Mesothelial cell of epicardium (in vitro differentiated cells): ENCODE results near the gene ZNF573. TPM values are rescaled to one million over a fixed set of nuclear protein-coding genes. Genes with fewer than 3 reads are reported as not detected.
"Not testable (repeated sequence)": the region's sequence is repeated elsewhere in the genome, so short reads cannot be mapped to it uniquely, and the experiment has no call there.

ENCODE experiments used
- DNase-seq, 2 experiments: peaks; one replicate each; pipeline ENCODE4 v3.0.0; 2021; ENCODE audit warnings: low spot score in 2 of 2; ENCODE audit not compliant: unreplicated experiment in 2 of 2
- H3K27ac Mint-ChIP-seq: 2 replicates; pipeline ENCODE4 v1.8.0; 2021; ENCODE audit warnings: mixed read lengths
- H3K27me3 Mint-ChIP-seq: 2 replicates; pipeline ENCODE4 v1.8.0; 2021; ENCODE audit warnings: low read depth, mixed read lengths
- H3K36me3 Mint-ChIP-seq: 2 replicates; pipeline ENCODE4 v1.8.0; 2021; ENCODE audit warnings: mixed read lengths
- H3K4me1 Mint-ChIP-seq: 2 replicates; pipeline ENCODE4 v1.8.0; 2021; ENCODE audit warnings: mixed read lengths
- H3K4me3 Mint-ChIP-seq: 2 replicates; pipeline ENCODE4 v1.8.0; 2021; ENCODE audit warnings: mild to moderate bottlenecking, moderate library complexity, mixed read lengths
- H3K9me3 Mint-ChIP-seq: 2 replicates; pipeline ENCODE4 v1.8.0; 2021; ENCODE audit warnings: mixed read lengths
- total RNA-seq: library from RNA; stranded (reverse); gene quantifications from 3 replicates; pipeline ENCODE4 v1.2.1, GENCODE V29; 2021
- TF ChIP-seq, protein P1 (sequence below): fragments of 200-600 bp; sonication (generic); IDR thresholded peaks from one replicate; pipeline ENCODE4 v1.5.0; 2021; ENCODE audit warnings: antibody characterized with exemption; ENCODE audit not compliant: unreplicated experiment

Gene ZNF573
- 13.0 to 18.1 TPM (median 14.4 TPM) in 3 replicates for total RNA-seq

DNA sequence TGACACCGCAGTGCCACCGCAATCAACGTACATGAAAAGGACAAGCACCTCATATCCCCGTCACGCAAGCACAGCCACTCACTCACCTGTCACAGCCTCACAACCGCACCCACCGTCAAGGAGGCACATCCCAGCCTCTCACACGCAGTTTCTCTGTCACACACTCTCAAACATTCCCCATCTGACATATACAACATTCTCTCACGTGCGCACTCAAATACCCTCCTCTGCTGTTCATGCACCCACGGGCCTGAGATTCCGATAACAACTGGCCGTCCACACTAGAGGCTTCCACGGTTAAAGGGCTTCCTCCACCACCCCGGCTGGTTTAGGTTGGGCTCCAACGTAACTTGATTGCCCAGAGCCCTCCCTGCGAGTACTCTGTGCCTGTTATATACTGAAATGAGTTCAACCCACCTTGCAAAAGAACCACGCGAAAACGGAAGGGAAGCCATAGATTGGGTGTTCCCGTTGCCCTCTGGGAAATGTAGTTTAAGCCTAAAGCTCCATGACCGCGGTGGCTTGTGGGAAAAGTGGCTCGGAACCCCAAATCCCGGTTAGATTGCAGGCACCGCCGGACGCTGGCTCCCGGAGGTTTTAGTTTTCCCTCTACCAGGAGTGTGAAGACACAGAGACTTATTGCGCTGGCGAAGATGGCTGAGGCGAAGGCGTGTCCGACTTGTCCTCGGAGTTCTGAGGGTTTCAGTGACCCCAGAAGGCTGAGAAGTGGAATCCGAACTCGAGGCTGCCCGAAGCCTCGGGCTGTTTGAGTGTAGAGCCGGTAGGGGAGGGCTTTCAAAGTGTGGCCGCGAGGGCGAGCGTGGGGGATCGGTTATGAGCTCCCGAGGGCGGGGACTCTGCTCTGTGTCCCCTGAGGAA is at the start of gene ZNF573:
Gene ZNF573 (minus strand): TSS at position 460 of the 879 bp plus-strand sequence. CDS start 5,857 bp downstream, outside the sequence.
- peak; percentile 66 to 76 for DNase-seq
- H3K27ac Mint-ChIP-seq: peak within 1 kb of the TSS; percentile 98
- peaks cover 25% of the 10 kb centered on the region for H3K9me3 Mint-ChIP-seq
- H3K36me3 Mint-ChIP-seq: peaks cover 33% of the 10 kb centered on the region
- TF ChIP-seq, protein P1, sequence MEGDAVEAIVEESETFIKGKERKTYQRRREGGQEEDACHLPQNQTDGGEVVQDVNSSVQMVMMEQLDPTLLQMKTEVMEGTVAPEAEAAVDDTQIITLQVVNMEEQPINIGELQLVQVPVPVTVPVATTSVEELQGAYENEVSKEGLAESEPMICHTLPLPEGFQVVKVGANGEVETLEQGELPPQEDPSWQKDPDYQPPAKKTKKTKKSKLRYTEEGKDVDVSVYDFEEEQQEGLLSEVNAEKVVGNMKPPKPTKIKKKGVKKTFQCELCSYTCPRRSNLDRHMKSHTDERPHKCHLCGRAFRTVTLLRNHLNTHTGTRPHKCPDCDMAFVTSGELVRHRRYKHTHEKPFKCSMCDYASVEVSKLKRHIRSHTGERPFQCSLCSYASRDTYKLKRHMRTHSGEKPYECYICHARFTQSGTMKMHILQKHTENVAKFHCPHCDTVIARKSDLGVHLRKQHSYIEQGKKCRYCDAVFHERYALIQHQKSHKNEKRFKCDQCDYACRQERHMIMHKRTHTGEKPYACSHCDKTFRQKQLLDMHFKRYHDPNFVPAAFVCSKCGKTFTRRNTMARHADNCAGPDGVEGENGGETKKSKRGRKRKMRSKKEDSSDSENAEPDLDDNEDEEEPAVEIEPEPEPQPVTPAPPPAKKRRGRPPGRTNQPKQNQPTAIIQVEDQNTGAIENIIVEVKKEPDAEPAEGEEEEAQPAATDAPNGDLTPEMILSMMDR: no peak
- peak within 1 kb of the TSS; percentile 90 for H3K4me3 Mint-ChIP-seq
- peaks cover 16% of the 10 kb centered on the region for H3K4me1 Mint-ChIP-seq
- no peaks in the 10 kb centered on the region for H3K27me3 Mint-ChIP-seq

- Mint-ChIP-seq H3K9me3 (peaks cover 64% of the 10 kb centered on the region), H3K27me3 (no peaks in the 10 kb centered on the region), H3K4me1 (peaks cover 3% of the 10 kb centered on the region), H3K27ac (peak overlapping the region; percentile 51), H3K4me3 (peak overlapping the region; percentile 79), H3K36me3 (peaks cover 33% of the 10 kb centered on the region)
- TF ChIP-seq, protein P1: no peak
- DNase-seq: peak; percentile 72 to 80
Measured at GRCh38 chr19:37817180-37817981, 38.0 kb upstream of the ZNF573 start.

- not testable (repeated sequence) for H3K4me1 Mint-ChIP-seq, H3K27me3 Mint-ChIP-seq, H3K27ac Mint-ChIP-seq, DNase-seq, H3K4me3 Mint-ChIP-seq
- peaks cover 59% of the 10 kb centered on the region for H3K9me3 Mint-ChIP-seq
- H3K36me3 Mint-ChIP-seq: peaks cover 18% of the 10 kb centered on the region
Measured at GRCh38 chr19:37815611-37816010, 36.2 kb upstream of the ZNF573 start.

- peaks cover 4% of the 10 kb centered on the region for H3K36me3 Mint-ChIP-seq
- no peak overlapping the region for H3K27ac Mint-ChIP-seq
- DNase-seq: no peak
- peaks cover 50% of the 10 kb centered on the region for H3K9me3 Mint-ChIP-seq
- no peak overlapping the region for H3K4me3 Mint-ChIP-seq
- peaks cover 3% of the 10 kb centered on the region for H3K4me1 Mint-ChIP-seq
- no peaks in the 10 kb centered on the region for H3K27me3 Mint-ChIP-seq
- TF ChIP-seq, protein P1: no peak
Measured at GRCh38 chr19:37813340-37813739, 34.0 kb upstream of the ZNF573 start.

- no peaks in the 10 kb centered on the region for H3K4me1 Mint-ChIP-seq
- H3K9me3 Mint-ChIP-seq: peaks cover 55% of the 10 kb centered on the region
- H3K4me3 Mint-ChIP-seq: no peak overlapping the region
Measured at GRCh38 chr19:37809366-37809765, 30.0 kb upstream of the ZNF573 start.

More at GRCh38 chr19:37809366-37809765, 30.0 kb upstream of the ZNF573 start:
- Mint-ChIP-seq H3K27me3 (no peaks in the 10 kb centered on the region), H3K36me3 (peaks cover 2% of the 10 kb centered on the region), H3K27ac (no peak overlapping the region)
- no peak for DNase-seq
- TF ChIP-seq, protein P1: no peak
